Endothelial cell of umbilical vein (primary cell): ENCODE results near the gene VWCE. TPM values are rescaled to one million over a fixed set of nuclear protein-coding genes. Genes with fewer than 3 reads are reported as not detected.
"Not testable (repeated sequence)": the region's sequence is repeated elsewhere in the genome, so short reads cannot be mapped to it uniquely, and the experiment has no call there.

Experiments
- BruUV-seq: library from RNA; stranded (reverse); fragments of 400-500 nt; replicated peaks from 2 replicates; lab custom pipeline; 2021; lab: Mats Ljungman, UMichigan
- CTCF ChIA-PET: fragments of 300-600, 350-600 bp; sonication (Branson Sonifier 250); formaldehyde crosslinking; loops from one replicate; lab custom pipeline; 2021; ENCODE audit warnings: antibody characterized with exemption, inconsistent platforms; lab: Charles Lee
- POLR2A ChIA-PET: fragments of 300-600, 350-600 bp; sonication (Branson Sonifier 250); formaldehyde crosslinking; loops from one replicate; lab custom pipeline; 2021; ENCODE audit warnings: antibody characterized with exemption, inconsistent platforms; lab: Charles Lee
- DNase-seq: peaks from one replicate; pipeline ENCODE4 v3.0.0-alpha.2; 2011; ENCODE audit warnings: low read depth, low spot score
- FAIRE-seq: peaks from 2 replicates; lab custom pipeline; 2011; peaks lifted over from hg19 to GRCh38; lab: Jason Lieb, UNC
- H2AFZ ChIP-seq: 2 replicates; pipeline ENCODE4 v1.6.0; 2012; ENCODE audit warnings: low read depth, low read length, control low read depth, inconsistent platforms
- H3K27ac ChIP-seq: 2 replicates; pipeline ENCODE4 v1.5.1; 2011; ENCODE audit warnings: low read depth, mild to moderate bottlenecking, control low read depth, low read length, moderate library complexity; ENCODE audit not compliant: insufficient read depth
- H3K27me3 ChIP-seq, 2 experiments: 2 replicates each; pipeline versions ENCODE4 v1.6.0 to v1.6.1; 2011; ENCODE audit warnings: low read length in 2 of 2, mixed read lengths in 1 of 2; ENCODE audit not compliant: control insufficient read depth in 2 of 2, insufficient read depth in 2 of 2
- H3K36me3 ChIP-seq, 2 experiments: 2 replicates in 1 of 2; 3 replicates in 1 of 2; pipeline ENCODE4 v1.5.1; 2011; ENCODE audit warnings: low read length in 2 of 2, mild to moderate bottlenecking in 1 of 2, moderate library complexity in 1 of 2; ENCODE audit not compliant: control insufficient read depth in 2 of 2, insufficient read depth in 2 of 2; ENCODE audit errors: extremely low read depth in 1 of 2
- H3K4me1 ChIP-seq: 3 replicates; pipeline ENCODE4 v1.5.1; 2011; ENCODE audit warnings: mild to moderate bottlenecking, low read length; ENCODE audit not compliant: control insufficient read depth, insufficient read depth; ENCODE audit errors: extremely low read depth
- H3K4me2 ChIP-seq: 2 replicates; pipeline ENCODE4 v1.6.1; 2011; ENCODE audit warnings: low read length, control low read depth, mixed read lengths; ENCODE audit not compliant: insufficient read depth
- H3K4me3 ChIP-seq, 3 experiments: fragments of 200-600 bp in 1 of 3; sonication (generic), shearing (Covaris generic) in 1 of 3; replicated peaks in 1 of 3; 2 replicates each; pipeline ENCODE4 v1.5.1; 2011 to 2016; ENCODE audit warnings: control low read depth in 3 of 3, low read length in 3 of 3, mild to moderate bottlenecking in 2 of 3, inconsistent platforms in 1 of 3, low read depth in 1 of 3, moderate library complexity in 1 of 3; ENCODE audit not compliant: insufficient read depth in 1 of 3
- H3K79me2 ChIP-seq: 2 replicates; pipeline ENCODE4 v1.6.0; 2012; ENCODE audit warnings: low read length, inconsistent platforms; ENCODE audit not compliant: control insufficient read depth, insufficient read depth
- H3K9ac ChIP-seq: replicated peaks from 2 replicates; pipeline ENCODE3; 2011; ENCODE audit warnings: low read length, control low read depth; ENCODE audit not compliant: insufficient read depth; ENCODE audit errors: extremely low read depth
- H3K9me1 ChIP-seq: replicated peaks from 3 replicates; pipeline ENCODE4 v1.6.0; 2011; ENCODE audit warnings: mild to moderate bottlenecking, low read length; ENCODE audit not compliant: control insufficient read depth, insufficient read depth; ENCODE audit errors: extremely low read depth
- H3K9me3 ChIP-seq: replicated peaks from 2 replicates; pipeline ENCODE4 v1.5.1; 2012; ENCODE audit warnings: low read length, inconsistent platforms; ENCODE audit not compliant: control insufficient read depth, insufficient read depth
- H4K20me1 ChIP-seq: replicated peaks from 2 replicates; pipeline ENCODE3; 2011; ENCODE audit warnings: mild to moderate bottlenecking, low read length; ENCODE audit not compliant: control insufficient read depth, insufficient read depth; ENCODE audit errors: extremely low read depth
- dilution Hi-C: fragments of 300-500 bp; cut with MboI; formaldehyde crosslinking; loops from one replicate; pipeline ENCODE4 v1.15.0; 2019; ENCODE audit warnings: low sequenced_read_pairs; ENCODE audit not compliant: extremely low pct_ligation_motif_present
- intact Hi-C: fragments of 100-400 bp; cut with micrococcal nuclease; formaldehyde crosslinking; loops from one replicate; pipeline ENCODE4 v1.10.0; 2022
- polyA plus RNA-seq, 4 experiments: library from polyadenylated mRNA; depleted of rRNA in 3 of 4; stranded (reverse) in 3 of 4; unstranded in 1 of 4; fragments of >200 nt; gene quantifications; 2 replicates each; pipeline versions ENCODE4 v1.2.1 to v1.2.3, GENCODE V29; 2011 to 2012; ENCODE audit warnings: missing spikeins in 1 of 4
- total RNA-seq: library from RNA; stranded (reverse); gene quantifications from 2 replicates; pipeline ENCODE4 v1.2.3, GENCODE V29; 2021

Gene VWCE
- total and polyA plus RNA-seq, 2 donors (not counting 3 experiments of a cell fraction or from before 2014, with no cell fraction given) = 6.5 to 14.4 TPM

- H3K36me3 ChIP-seq, H4K20me1 ChIP-seq, H2AFZ ChIP-seq, dilution Hi-C loops, FAIRE-seq, H3K9me3 ChIP-seq, BruUV-seq, POLR2A ChIA-PET, H3K9ac ChIP-seq, DNase-seq, intact Hi-C loops, H3K9me1 ChIP-seq, H3K27ac ChIP-seq, H3K4me2 ChIP-seq, H3K27me3 ChIP-seq, H3K79me2 ChIP-seq, CTCF ChIA-PET, H3K4me1 ChIP-seq, H3K4me3 ChIP-seq: not testable (repeated sequence)
These were observed 58.0 kb downstream of the VWCE start for GRCh38 chr11:61237130-61237529.

GRCh38 chr11:61232548-61233145 lies 62.5 kb downstream of the VWCE start:
- intact Hi-C loops, DNase-seq, H3K4me1 ChIP-seq, H2AFZ ChIP-seq, H3K27ac ChIP-seq, H3K9ac ChIP-seq, dilution Hi-C loops, BruUV-seq, H3K9me3 ChIP-seq, H3K27me3 ChIP-seq, POLR2A ChIA-PET, H3K4me3 ChIP-seq, H3K4me2 ChIP-seq, FAIRE-seq, H3K36me3 ChIP-seq, H4K20me1 ChIP-seq, H3K9me1 ChIP-seq, CTCF ChIA-PET, H3K79me2 ChIP-seq: not testable (repeated sequence)

DNA sequence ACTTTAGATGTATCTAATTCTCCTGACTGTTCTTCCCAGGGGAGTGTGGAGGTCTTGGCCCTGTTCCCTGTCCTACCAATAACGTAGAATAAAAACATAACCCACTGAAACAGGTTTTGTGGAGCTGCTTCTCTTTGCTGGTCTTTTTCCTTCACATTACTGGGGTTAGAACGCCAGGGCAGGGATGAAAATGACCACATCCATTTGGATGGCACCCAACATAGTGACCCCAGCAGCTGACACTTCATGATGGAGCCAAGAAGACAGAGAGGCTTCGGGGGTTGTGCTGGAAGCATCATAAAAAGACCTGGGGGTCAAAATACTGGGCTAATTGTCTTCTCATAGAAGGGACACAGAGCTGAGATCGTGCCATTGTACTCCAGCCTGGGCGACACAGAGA lies 63.5 kb downstream of the VWCE start:
- H3K9ac ChIP-seq, BruUV-seq, H3K4me1 ChIP-seq, H3K4me2 ChIP-seq, POLR2A ChIA-PET, dilution Hi-C loops, H3K27ac ChIP-seq, H3K9me1 ChIP-seq, H2AFZ ChIP-seq, H3K36me3 ChIP-seq, H3K4me3 ChIP-seq, H3K79me2 ChIP-seq, FAIRE-seq, H3K27me3 ChIP-seq, intact Hi-C loops, H4K20me1 ChIP-seq, DNase-seq, CTCF ChIA-PET, H3K9me3 ChIP-seq: not testable (repeated sequence)

DNA sequence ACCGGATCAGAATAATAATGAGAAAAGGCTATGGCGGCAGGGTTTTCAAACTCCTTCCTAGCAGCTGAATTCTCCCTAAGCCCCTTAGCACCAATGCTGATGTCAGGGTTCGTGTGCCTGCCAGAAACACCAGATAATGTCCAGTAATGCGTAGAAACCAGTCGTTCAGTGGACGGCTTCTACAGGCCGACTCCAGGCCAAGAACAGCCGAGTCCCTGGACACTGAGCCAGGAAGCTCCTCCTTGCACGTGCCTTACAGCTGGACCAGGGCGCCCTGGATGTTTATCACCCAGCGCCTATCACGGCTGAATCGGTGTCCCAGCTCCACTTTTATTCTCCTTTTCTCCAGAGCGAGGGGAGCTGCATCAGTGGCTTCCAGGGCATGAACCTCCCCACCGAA lies 64.1 kb downstream of the VWCE start:
- H3K4me3 ChIP-seq, H2AFZ ChIP-seq, H3K27ac ChIP-seq, intact Hi-C loops, H3K9ac ChIP-seq, H3K9me1 ChIP-seq, DNase-seq, H3K4me1 ChIP-seq, CTCF ChIA-PET, H3K27me3 ChIP-seq, POLR2A ChIA-PET, H3K9me3 ChIP-seq, H3K36me3 ChIP-seq, H4K20me1 ChIP-seq, BruUV-seq, H3K79me2 ChIP-seq, FAIRE-seq, dilution Hi-C loops, H3K4me2 ChIP-seq: not testable (repeated sequence)
